ENCODE measurements around the gene C10orf120. TPM values are rescaled to one million over a fixed set of nuclear protein-coding genes. Genes with fewer than 3 reads are reported as not detected.

C10orf120 gene
- total RNA-seq, 1 donor, result not detected

DNA sequence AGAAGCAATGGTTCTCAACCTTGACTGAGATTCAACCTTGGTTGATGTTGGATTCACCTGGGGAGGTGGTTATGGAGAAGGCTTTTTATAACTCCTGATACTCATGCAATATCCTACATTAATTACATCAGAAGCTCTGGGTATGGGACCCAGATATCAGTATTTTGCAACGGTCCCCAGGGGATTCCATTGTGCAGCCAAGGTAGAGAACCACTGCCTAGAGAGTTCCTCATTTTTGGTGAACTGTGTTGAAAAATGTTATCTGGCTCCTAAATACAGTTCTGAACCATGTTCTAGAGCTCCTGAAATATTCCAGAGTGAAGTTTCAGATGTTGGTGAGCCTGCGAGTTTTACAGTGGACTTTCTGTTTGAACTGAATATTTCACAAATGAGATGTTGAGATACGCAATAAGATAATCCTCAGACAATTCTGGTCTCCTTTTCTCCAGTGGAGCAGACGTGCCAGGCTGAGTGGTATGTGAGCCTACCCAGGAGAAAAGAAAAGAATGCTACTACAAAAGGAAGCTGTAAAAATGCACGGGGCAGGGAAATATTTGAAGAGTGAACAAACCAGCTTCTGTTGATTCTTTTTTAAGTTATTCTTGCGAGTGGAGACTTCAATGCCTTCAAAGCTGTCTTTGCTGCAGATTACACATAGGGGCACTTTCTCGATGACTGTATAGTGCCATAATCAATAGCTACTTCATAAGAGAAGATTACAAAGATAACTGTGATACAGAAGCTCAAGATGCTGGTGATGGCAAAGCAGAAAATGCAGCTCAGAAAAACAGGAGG lies 13.6 kb upstream of the C10orf120 start:
- no peaks in the 10 kb centered on the region for H3K4me1 ChIP-seq (ENCODE audit: insufficient read depth, low read length)
- TF ChIP-seq CTCF (IDR thresholded peaks at IDR 0.05; ENCODE audit: extremely low read depth, low read depth, low read length), result no peak
- no peaks in the 10 kb centered on the region for H3K79me2 ChIP-seq (ENCODE audit: insufficient read depth, low read length)
- H3K9me3 ChIP-seq (ENCODE audit: low read depth, low read length), result no peaks in the 10 kb centered on the region
- no peak overlapping the region for H3K27ac ChIP-seq (ENCODE audit: low read depth, low read length)
- H3K4me3 ChIP-seq (ENCODE audit: insufficient read depth, low read length), result no peak overlapping the region
- no peaks in the 10 kb centered on the region for H3K36me3 ChIP-seq (ENCODE audit: insufficient read depth, low read length)
- H3K4me2 ChIP-seq (ENCODE audit: insufficient read depth, low read length), result no peak overlapping the region
- H2AFZ ChIP-seq (ENCODE audit: low read length), result no peak overlapping the region
- H4K20me1 ChIP-seq (ENCODE audit: insufficient read depth, low read length), result no peaks in the 10 kb centered on the region
- DNase-seq (ENCODE audit: insufficient read length, low spot score, missing footprints), result no peak
- peaks cover 21% of the 10 kb centered on the region for H3K27me3 ChIP-seq (ENCODE audit: insufficient read depth, low read length)

DNA sequence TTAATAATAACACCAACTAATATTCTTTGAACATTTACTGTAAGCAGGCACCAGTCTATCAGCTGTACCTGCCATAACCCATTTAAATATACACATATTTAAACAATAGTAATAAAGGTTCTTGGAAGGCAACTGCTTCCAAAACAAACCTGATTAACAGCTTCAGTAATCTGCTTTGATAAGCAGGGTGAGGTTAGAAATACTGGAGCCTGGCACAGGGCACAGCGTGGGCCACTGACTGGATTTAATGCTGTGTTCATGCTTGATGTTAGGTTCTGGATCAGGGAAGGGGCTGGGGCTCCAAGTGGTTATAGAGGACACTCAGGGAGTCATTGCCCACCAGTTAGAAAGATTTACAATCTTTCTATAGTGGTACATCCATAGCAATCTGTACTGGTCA lies 10.9 kb upstream of the C10orf120 start:
- H3K4me3 ChIP-seq (ENCODE audit: insufficient read depth, low read length), result no peak overlapping the region
- no peaks in the 10 kb centered on the region for H3K9me3 ChIP-seq (ENCODE audit: low read depth, low read length)
- no peak overlapping the region for H3K4me2 ChIP-seq (ENCODE audit: insufficient read depth, low read length)
- H3K27me3 ChIP-seq (ENCODE audit: insufficient read depth, low read length), result peaks cover 16% of the 10 kb centered on the region
- H2AFZ ChIP-seq (ENCODE audit: low read length), result no peak overlapping the region
- no peaks in the 10 kb centered on the region for H3K79me2 ChIP-seq (ENCODE audit: insufficient read depth, low read length)
- no peaks in the 10 kb centered on the region for H3K36me3 ChIP-seq (ENCODE audit: insufficient read depth, low read length)
- TF ChIP-seq CTCF (IDR thresholded peaks at IDR 0.05; ENCODE audit: extremely low read depth, low read depth, low read length), result no peak
- no peak overlapping the region for H3K27ac ChIP-seq (ENCODE audit: low read depth, low read length)
- no peak for DNase-seq (ENCODE audit: insufficient read length, low spot score, missing footprints)
- H3K4me1 ChIP-seq (ENCODE audit: insufficient read depth, low read length), result no peaks in the 10 kb centered on the region
- no peaks in the 10 kb centered on the region for H4K20me1 ChIP-seq (ENCODE audit: insufficient read depth, low read length)

DNA sequence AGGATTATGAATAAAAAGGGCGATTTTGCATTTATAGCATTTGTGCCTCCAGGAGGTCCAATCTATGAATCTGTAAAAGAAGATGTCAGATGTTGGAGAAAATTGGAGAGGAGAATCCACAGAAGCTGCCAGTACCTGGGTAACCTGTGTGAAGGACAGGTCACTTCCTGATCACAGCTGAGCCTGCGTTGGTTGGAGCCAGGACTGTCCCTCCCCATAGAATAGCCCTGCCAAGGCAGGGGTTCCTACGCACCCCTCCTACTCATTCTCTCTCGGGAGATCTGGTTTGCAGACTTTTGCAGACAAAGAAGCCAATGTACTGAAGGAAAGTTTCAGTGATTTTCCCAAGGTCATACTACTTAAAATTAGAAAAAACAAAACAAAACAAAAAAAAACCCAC lies 10.3 kb upstream of the C10orf120 start:
- Histone ChIP-seq H4K20me1 (ENCODE audit: insufficient read depth, low read length) (no peaks in the 10 kb centered on the region), H3K27ac (ENCODE audit: low read depth, low read length) (no peak overlapping the region), H3K36me3 (ENCODE audit: insufficient read depth, low read length) (no peaks in the 10 kb centered on the region), H3K4me2 (ENCODE audit: insufficient read depth, low read length) (no peak overlapping the region), H3K4me3 (ENCODE audit: insufficient read depth, low read length) (no peak overlapping the region), H3K27me3 (ENCODE audit: insufficient read depth, low read length) (peaks cover 12% of the 10 kb centered on the region), H3K79me2 (ENCODE audit: insufficient read depth, low read length) (no peaks in the 10 kb centered on the region), H3K9me3 (ENCODE audit: low read depth, low read length) (no peaks in the 10 kb centered on the region), H2AFZ (ENCODE audit: low read length) (no peak overlapping the region), H3K4me1 (ENCODE audit: insufficient read depth, low read length) (no peaks in the 10 kb centered on the region)
- no peak for DNase-seq (ENCODE audit: insufficient read length, low spot score, missing footprints)
- no peak for TF ChIP-seq CTCF (IDR thresholded peaks at IDR 0.05; ENCODE audit: extremely low read depth, low read depth, low read length)

DNA sequence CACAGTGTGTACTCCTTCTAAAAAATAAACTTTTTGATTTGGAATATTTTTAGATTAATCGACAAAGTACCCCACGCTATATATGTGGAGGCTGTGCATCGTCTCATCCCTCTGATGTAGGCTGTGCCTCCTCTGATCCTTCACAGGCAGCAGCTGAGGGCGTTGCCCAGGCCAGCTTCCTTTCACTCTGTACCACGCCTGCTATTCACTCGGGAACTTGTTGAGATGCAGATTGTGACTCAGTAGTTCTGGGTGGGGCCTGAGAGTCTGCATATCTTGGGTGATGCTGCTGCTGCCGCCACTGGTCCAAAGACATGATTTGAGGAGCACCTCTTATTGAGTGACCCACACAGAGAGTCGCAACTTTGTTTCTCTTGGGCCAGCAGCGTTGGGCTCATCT lies 7.9 kb upstream of the C10orf120 start:
- Histone ChIP-seq H3K4me1 (ENCODE audit: insufficient read depth, low read length) (no peaks in the 10 kb centered on the region), H3K4me2 (ENCODE audit: insufficient read depth, low read length) (no peak overlapping the region), H3K9me3 (ENCODE audit: low read depth, low read length) (no peaks in the 10 kb centered on the region), H3K4me3 (ENCODE audit: insufficient read depth, low read length) (no peak overlapping the region), H3K36me3 (ENCODE audit: insufficient read depth, low read length) (no peaks in the 10 kb centered on the region), H3K27ac (ENCODE audit: low read depth, low read length) (no peak overlapping the region), H3K79me2 (ENCODE audit: insufficient read depth, low read length) (no peaks in the 10 kb centered on the region), H4K20me1 (ENCODE audit: insufficient read depth, low read length) (no peaks in the 10 kb centered on the region), H2AFZ (ENCODE audit: low read length) (no peak overlapping the region), H3K27me3 (ENCODE audit: insufficient read depth, low read length) (peaks cover 13% of the 10 kb centered on the region)
- TF ChIP-seq CTCF (IDR thresholded peaks at IDR 0.05; ENCODE audit: extremely low read depth, low read depth, low read length), result no peak
- no peak for DNase-seq (ENCODE audit: insufficient read length, low spot score, missing footprints)
